Fibroblast of villous mesenchyme (primary cell): ENCODE results near the gene MAP4K4. TPM values are rescaled to one million over a fixed set of nuclear protein-coding genes. Genes with fewer than 3 reads are reported as not detected.

Experiments
- DNase-seq: peaks from one replicate; pipeline ENCODE4 v3.0.0-alpha.2; 2010; ENCODE audit warnings: low read depth
- H3K4me3 ChIP-seq: 2 replicates; pipeline ENCODE4 v1.5.1; 2011; ENCODE audit warnings: low read depth, mild to moderate bottlenecking, low read length
- CTCF ChIP-seq: IDR thresholded peaks from 2 replicates; pipeline ENCODE4 v1.5.1; 2012; ENCODE audit warnings: low read depth, mild to moderate bottlenecking, low read length; ENCODE audit not compliant: insufficient read depth
- total RNA-seq: library from RNA; depleted of rRNA; stranded (reverse); fragments of >200 nt; gene quantifications from 2 replicates; pipeline ENCODE4 v1.2.3, GENCODE V29; 2012

The MAP4K4 gene
- total RNA-seq, 1 donor = 95.0 TPM

GRCh38 chr2:101833890-101834523 is 136.5 kb downstream of the MAP4K4 start:
- H3K4me3 ChIP-seq = no peak overlapping the region
- no peak for TF ChIP-seq CTCF
- DNase-seq = no peak

GRCh38 chr2:101837354-101837753 is 139.8 kb downstream of the MAP4K4 start:
- DNase-seq = peak; percentile 54
- no peak overlapping the region for H3K4me3 ChIP-seq
- TF ChIP-seq CTCF = no peak

- TF ChIP-seq CTCF = no peak
- DNase-seq = no peak
- H3K4me3 ChIP-seq = no peak overlapping the region
These were observed 144.3 kb downstream of the MAP4K4 start for GRCh38 chr2:101841679-101842327.

DNA sequence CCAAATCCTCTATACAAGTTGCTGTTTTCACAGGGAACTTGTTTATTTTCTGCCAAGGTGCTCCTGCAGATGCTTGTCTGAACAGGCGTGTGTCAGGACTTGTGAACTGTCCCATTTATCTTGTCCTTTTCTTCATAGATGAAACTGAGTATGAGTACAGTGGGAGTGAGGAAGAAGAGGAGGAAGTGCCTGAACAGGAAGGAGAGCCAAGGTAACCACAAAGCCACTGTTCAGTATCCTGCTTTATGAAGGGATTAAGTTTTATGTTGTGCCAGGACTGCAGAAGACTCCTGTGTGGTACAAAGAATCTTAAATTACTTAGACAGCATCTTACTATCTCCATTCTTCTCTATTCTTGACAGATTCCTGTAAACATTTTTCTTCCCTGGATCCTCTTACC is 145.0 kb downstream of the MAP4K4 start:
- no peak for TF ChIP-seq CTCF

GRCh38 chr2:101843048-101843447 is 145.5 kb downstream of the MAP4K4 start:
- DNase-seq = peak; percentile 31
- H3K4me3 ChIP-seq = no peak overlapping the region
- no peak for TF ChIP-seq CTCF

More for the DNA sequence above, 145.0 kb downstream of the MAP4K4 start:
- DNase-seq = peak; percentile 42
- H3K4me3 ChIP-seq = no peak overlapping the region

DNA sequence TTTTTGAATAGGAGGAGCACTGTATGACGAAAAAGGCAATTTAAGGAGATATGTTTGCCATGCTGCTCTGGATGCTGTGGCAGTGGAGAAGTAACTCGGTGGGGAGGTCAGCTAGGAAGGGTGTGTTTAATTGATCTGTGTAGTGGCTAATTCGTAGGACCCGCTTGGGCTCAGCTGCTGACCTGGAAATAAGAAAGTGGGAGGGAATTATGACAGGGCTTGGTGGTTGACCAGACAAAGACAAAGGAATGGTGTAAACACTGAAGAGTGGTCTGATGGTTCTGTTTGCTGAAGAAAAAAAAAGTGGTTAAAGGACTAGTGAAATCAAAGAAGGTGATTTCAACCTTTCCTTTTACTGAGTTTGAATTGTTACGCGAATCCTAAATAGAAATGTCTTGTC is 146.0 kb downstream of the MAP4K4 start:
- peak; percentile 27 for DNase-seq
- TF ChIP-seq CTCF = no peak
- H3K4me3 ChIP-seq = no peak overlapping the region
